ENCODE measurements around the gene CFD.
"Not testable (repeated sequence)": the region's sequence is repeated elsewhere in the genome, so short reads cannot be mapped to it uniquely, and the experiment has no call there.

Gene CFD

GRCh38 chr19:835210-835810, 24.2 kb upstream of the CFD start:
- TF ChIP-seq CTCF (IDR thresholded peaks at IDR 0.05; ENCODE audit: low read depth, low read length, missing control alignments), result no peak
- no peak overlapping the region for H3K4me3 ChIP-seq (ENCODE audit: low read depth, low read length)
- in situ Hi-C loops (cut with HindIII; ENCODE audit: low sequenced_read_pairs), result no loop called here
- DNase-seq (ENCODE audit: low read depth), result no peak

- H3K4me3 ChIP-seq (ENCODE audit: low read depth, low read length), result no peak within 1 kb of the TSS
- TF ChIP-seq CTCF (IDR thresholded peaks at IDR 0.05; ENCODE audit: low read depth, low read length, missing control alignments), result no peak
- DNase-seq (ENCODE audit: low read depth), result no peak
- in situ Hi-C loops (cut with HindIII; ENCODE audit: low sequenced_read_pairs), result no loop called here
Measured at GRCh38 chr19:840519-841206, 18.8 kb upstream of the CFD start, which contains the start of gene PRTN3. Gene PRTN3, plus strand, starts transcription at chr19:840999. Its CDS starts 10 bp downstream, at chr19:841009.

- in situ Hi-C loops (cut with HindIII; ENCODE audit: low sequenced_read_pairs); H3K4me3 ChIP-seq (ENCODE audit: low read depth, low read length); DNase-seq (ENCODE audit: low read depth): not testable (repeated sequence)
Measured at GRCh38 chr19:842802-843179, 16.7 kb upstream of the CFD start.

GRCh38 chr19:843180-843835, 16.2 kb upstream of the CFD start:
- in situ Hi-C loops (cut with HindIII; ENCODE audit: low sequenced_read_pairs), result no loop called here
- TF ChIP-seq CTCF (IDR thresholded peaks at IDR 0.05; ENCODE audit: low read depth, low read length, missing control alignments), result no peak
- DNase-seq (ENCODE audit: low read depth), result no peak
- H3K4me3 ChIP-seq (ENCODE audit: low read depth, low read length), result no peak overlapping the region

GRCh38 chr19:843836-844545, 15.5 kb upstream of the CFD start:
- no peak overlapping the region for H3K4me3 ChIP-seq (ENCODE audit: low read depth, low read length)
- no peak for TF ChIP-seq CTCF (IDR thresholded peaks at IDR 0.05; ENCODE audit: low read depth, low read length, missing control alignments)
- in situ Hi-C loops (cut with HindIII; ENCODE audit: low sequenced_read_pairs), result no loop called here
- DNase-seq (ENCODE audit: low read depth), result no peak

- in situ Hi-C loops (cut with HindIII; ENCODE audit: low sequenced_read_pairs), result no loop called here
- DNase-seq (ENCODE audit: low read depth), result no peak
- no peak overlapping the region for H3K4me3 ChIP-seq (ENCODE audit: low read depth, low read length)
- no peak for TF ChIP-seq CTCF (IDR thresholded peaks at IDR 0.05; ENCODE audit: low read depth, low read length, missing control alignments)
Measured at GRCh38 chr19:844546-844971, 14.9 kb upstream of the CFD start.
